GM12873 (cell line): ENCODE data around the gene TMEM250.

ENCODE experiments used
- TF ChIP-seq, protein P1 (sequence below): IDR thresholded peaks from 2 replicates; pipeline ENCODE4 v1.5.1; 2012; ENCODE audit warnings: low read depth, mild to moderate bottlenecking, moderate library complexity, low read length, control low read depth; ENCODE audit not compliant: insufficient read depth; ENCODE audit errors: missing control alignments

The TMEM250 gene

DNA sequence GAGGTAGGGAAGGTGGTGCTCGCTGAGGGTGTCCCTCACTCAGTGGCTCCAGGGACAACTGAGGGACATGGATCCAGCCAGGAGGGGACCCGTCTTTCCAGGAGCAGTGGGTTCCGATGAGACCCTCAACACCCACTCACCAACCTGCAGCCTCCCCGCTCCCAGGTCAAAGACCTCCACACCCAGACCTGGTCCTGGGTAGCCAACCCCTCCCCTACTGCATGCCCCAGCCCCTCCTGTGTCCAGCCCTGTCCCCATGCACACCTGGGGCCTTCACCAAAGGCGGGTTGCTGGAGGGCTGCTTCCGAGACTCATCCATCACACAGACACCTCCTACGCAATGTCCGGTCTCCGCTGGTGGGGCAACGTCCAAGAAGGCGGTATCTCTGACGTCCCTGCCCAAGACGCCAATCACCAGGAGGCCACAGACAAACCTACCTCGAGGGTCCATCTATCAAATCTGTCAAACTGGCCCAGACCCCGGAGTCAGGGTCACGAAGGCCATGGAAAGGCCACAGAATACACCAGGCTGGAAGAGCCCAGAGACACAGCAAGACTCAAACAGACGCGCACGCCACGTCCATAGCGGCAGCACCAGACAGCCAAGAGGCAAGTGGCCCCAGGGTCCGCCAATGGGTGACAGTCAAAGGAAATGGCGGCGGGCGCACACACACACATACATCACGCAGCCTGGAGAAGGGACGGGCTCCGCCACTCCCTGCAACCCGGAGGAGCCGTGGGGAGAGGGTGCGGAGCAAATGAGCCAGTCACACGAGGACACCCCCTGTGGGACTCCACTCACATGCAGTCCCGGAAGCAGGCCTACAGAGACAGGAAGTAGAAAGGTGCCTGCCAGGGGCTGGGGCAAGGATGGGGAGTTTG lies 34.4 kb downstream of the TMEM250 start:
- TF ChIP-seq, protein P1, sequence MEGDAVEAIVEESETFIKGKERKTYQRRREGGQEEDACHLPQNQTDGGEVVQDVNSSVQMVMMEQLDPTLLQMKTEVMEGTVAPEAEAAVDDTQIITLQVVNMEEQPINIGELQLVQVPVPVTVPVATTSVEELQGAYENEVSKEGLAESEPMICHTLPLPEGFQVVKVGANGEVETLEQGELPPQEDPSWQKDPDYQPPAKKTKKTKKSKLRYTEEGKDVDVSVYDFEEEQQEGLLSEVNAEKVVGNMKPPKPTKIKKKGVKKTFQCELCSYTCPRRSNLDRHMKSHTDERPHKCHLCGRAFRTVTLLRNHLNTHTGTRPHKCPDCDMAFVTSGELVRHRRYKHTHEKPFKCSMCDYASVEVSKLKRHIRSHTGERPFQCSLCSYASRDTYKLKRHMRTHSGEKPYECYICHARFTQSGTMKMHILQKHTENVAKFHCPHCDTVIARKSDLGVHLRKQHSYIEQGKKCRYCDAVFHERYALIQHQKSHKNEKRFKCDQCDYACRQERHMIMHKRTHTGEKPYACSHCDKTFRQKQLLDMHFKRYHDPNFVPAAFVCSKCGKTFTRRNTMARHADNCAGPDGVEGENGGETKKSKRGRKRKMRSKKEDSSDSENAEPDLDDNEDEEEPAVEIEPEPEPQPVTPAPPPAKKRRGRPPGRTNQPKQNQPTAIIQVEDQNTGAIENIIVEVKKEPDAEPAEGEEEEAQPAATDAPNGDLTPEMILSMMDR = no peak

DNA sequence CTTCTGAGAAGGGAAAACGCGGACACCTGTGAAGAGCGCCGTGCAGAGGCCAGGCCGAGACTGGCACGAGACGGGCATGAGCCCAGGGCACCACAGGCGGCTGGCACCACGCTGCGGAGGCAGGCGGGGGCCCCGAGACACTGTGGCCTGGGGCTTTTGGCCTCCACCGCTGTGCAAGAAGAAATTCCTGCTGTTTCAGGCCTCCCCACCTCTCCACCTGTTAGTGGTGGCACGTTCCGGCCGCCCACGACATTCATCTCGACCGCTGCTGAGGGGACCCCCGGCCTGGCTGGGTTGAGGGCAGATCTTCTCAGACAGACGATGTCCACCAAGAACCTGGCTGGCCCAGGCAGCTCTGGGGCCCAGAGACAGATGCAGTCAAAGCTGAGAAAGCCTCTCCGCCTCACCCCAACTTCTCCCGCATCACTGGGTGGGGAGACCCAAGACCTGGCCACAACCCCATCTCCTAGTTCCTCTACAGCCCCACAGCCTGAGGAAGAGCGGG lies 35.1 kb downstream of the TMEM250 start:
- TF ChIP-seq, protein P1 = no peak

DNA sequence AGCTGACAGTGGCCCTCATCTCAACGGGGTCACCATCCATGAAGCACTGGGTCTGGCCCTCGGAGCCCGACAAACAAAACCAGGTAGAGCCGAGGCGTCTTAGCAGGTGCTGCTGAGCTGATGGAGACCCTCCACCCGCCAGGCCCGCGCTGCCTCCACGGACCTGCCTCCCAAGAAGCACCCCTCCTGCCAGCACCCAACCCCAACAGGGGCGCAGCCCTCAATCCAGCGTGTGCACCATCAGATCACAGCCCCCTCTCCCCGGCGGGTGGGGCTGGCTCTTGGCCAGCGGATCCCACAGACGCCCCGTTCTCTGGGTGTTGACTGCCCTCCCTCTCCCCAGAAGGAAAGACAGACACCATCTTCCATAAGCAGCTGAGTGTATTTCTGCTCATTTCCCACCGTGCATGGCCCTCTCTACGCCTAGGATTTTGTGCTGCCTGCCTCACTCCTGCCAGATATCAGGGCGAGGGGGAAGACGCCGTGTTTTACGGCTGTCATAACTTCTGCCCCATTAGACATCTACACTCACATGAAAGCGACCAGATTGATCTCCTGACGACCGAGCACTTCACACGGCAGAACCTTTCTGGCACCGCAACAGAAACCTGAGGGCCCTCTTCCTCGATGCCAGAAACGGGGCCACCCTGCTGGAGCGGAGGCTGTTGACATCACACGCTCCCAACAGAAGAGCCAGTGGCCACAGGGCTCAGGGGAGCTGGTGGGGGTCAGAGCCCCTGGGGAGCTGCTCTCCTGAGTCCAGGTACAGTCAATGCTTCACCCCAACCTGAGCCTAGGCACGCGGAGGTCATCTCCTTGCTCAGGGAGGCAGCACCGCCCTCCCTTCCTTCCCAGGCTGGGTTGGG lies 35.9 kb downstream of the TMEM250 start:
- TF ChIP-seq, protein P1 = no peak

DNA sequence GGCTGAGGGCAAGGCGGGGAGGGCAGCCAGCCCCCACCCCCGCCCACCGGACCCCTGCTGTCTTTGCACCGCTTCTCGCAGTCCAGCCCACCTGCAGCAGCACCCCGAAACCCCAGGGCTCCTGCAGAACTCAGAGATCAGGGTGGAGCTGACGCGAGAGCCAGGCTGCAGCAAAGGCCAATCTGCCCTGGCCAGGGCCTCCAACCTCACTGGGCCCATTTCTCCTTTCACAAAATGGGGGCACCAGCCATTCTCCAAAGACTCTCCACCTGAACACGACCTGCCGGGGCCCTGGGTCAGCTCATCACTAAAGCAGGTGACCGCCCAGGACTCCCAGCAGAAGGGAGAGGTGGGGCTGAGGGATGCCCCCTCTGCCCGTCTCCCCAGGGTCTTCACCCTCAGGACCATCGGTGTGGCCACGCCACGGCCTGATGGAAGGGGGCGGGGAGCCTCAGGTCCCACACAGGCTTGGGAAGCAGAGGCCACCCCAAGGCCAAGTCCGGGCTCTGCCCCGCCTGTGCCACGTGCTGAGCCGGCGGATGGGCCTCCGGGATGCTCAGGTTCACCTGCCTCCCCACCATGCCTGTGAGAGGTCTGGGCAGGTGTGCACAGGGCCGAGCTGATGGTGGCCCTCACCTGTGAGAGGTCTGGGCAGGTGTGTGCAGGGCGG lies 36.7 kb downstream of the TMEM250 start:
- TF ChIP-seq, protein P1 = no peak

DNA sequence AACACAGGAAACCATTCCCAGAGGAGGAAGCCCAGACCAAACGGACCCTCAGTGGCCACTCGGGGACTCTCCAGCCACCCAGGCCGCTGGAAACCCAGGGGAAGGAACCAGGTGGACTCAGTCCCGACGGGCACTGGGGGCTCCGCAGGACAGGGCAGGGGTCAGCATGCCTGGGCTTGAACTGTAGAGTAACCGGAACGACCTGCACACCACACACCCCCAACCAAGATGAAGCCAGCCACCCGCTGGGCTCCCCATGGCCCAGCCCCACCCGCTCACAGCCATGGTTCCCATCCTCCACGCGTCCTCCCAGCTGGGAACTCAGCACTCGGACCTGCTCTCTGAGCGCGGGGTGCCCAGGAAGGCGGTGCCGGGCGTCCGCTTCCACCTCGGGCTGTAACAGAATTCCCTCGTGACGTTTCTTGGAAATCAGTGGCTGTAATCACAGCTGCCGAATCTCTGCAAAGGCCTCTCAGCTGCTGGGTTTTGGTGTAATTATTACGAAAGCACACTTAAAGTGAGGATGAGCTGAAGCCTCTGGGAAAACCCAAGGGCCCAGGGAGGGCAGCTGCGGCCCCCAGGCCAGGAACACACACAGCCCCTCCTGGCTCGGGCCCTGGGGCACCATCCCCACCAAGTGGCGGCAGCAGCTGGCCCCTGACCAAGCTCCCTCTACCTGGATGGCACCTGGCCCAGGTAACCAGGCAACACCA lies 37.4 kb downstream of the TMEM250 start:
- TF ChIP-seq, protein P1 = no peak

DNA sequence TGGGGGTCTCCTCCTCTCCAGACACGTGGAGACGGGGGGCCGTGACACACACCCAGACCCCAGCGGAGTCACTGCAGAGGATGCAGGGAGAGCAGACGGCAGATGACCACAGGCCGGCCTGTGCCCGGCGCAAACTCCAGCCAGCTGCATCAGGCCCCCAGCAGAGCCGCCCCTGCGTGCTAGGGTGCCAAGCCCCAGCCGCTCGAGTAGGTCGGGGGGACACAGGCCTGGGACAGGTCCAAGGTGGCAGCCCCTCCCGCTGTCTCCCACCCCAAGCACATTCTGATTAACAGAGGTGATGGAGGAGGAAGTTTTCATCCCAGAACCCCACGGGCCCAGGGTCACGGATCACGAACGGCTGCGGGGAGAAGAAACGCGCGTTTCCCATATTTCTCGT lies 38.0 kb downstream of the TMEM250 start:
- TF ChIP-seq, protein P1 = no peak
